Activated CD4-positive, alpha-beta memory T cell treated with anti-CD3 and anti-CD28 coated beads for 36 hours (primary cell): Measurements from ENCODE around the gene PTPN4. TPM values are rescaled to one million over a fixed set of nuclear protein-coding genes. Genes with fewer than 3 reads are reported as not detected.

Experiments used
- CTCF ChIA-PET: fragments of 350-600 bp; sonication (Branson Sonifier 250); formaldehyde crosslinking; loops from one replicate; lab custom pipeline; 2021; ENCODE audit warnings: antibody characterized with exemption, inconsistent platforms; lab: Charles Lee
- POLR2A ChIA-PET: fragments of 350-600 bp; sonication (Branson Sonifier 250); formaldehyde crosslinking; loops from one replicate; lab custom pipeline; 2021; ENCODE audit warnings: antibody characterized with exemption; lab: Charles Lee
- DNase-seq: peaks from one replicate; pipeline ENCODE4 v3.0.0-alpha.2; 2020
- H3K27ac Mint-ChIP-seq: one replicate; pipeline ENCODE4 v1.8.0; 2021; ENCODE audit warnings: mixed read lengths
- H3K27me3 Mint-ChIP-seq: one replicate; pipeline ENCODE4 v1.8.0; 2021; ENCODE audit warnings: mixed read lengths
- H3K36me3 Mint-ChIP-seq: one replicate; pipeline ENCODE4 v1.8.0; 2021; ENCODE audit warnings: mixed read lengths
- H3K4me1 Mint-ChIP-seq: one replicate; pipeline ENCODE4 v1.8.0; 2021; ENCODE audit warnings: low read depth, mixed read lengths
- H3K4me3 Mint-ChIP-seq: one replicate; pipeline ENCODE4 v1.8.0; 2021; ENCODE audit warnings: mild to moderate bottlenecking, mixed read lengths
- H3K9me3 Mint-ChIP-seq: one replicate; pipeline ENCODE4 v1.8.0; 2021; ENCODE audit warnings: mixed read lengths
- intact Hi-C: fragments of 100-400 bp; cut with micrococcal nuclease; formaldehyde crosslinking; loops from one replicate; pipeline ENCODE4 v1.15.1; 2023
- total RNA-seq, 2 experiments: library from RNA; stranded (reverse); gene quantifications; one replicate each; pipeline ENCODE4 v1.2.3, GENCODE V29; 2021

Gene PTPN4
- total RNA-seq, 2 experiments from 2014 or later: 29.4 to 31.6 TPM

- Mint-ChIP-seq H3K27ac (no peak overlapping the region), H3K27me3 (no peaks in the 10 kb centered on the region), H3K9me3 (no peaks in the 10 kb centered on the region), H3K36me3 (no peaks in the 10 kb centered on the region), H3K4me1 (no peaks in the 10 kb centered on the region), H3K4me3 (no peak overlapping the region)
- ChIA-PET CTCF (no interaction called here), POLR2A (no interaction called here)
- no peak for DNase-seq
- intact Hi-C loops: no loop called here
Measured at GRCh38 chr2:119736021-119736420, 23.7 kb upstream of the PTPN4 start.

- Mint-ChIP-seq H3K9me3 (no peaks in the 10 kb centered on the region), H3K4me3 (no peak overlapping the region), H3K27ac (no peak overlapping the region), H3K36me3 (no peaks in the 10 kb centered on the region), H3K27me3 (peaks cover 1% of the 10 kb centered on the region), H3K4me1 (peaks cover 3% of the 10 kb centered on the region)
- intact Hi-C loops: no loop called here
- no peak for DNase-seq
- POLR2A ChIA-PET: no interaction called here
- CTCF ChIA-PET: interaction anchor here (1.0 kb wide), 2 partner anchors 13 to 37 kb away, joined by 3 read pairs; no protein-coding TSS in a partner anchor
Measured at GRCh38 chr2:119739580-119740255, 20.0 kb upstream of the PTPN4 start.

GRCh38 chr2:119741001-119741400, 18.7 kb upstream of the PTPN4 start:
- CTCF ChIA-PET: interaction anchor here (1.5 kb wide), 1 partner anchor 12 kb away, joined by 4 read pairs; no protein-coding TSS in a partner anchor
- no peak for DNase-seq
- peaks cover 3% of the 10 kb centered on the region for H3K4me1 Mint-ChIP-seq
- no peaks in the 10 kb centered on the region for H3K9me3 Mint-ChIP-seq
- intact Hi-C loops: no loop called here
- H3K4me3 Mint-ChIP-seq: no peak overlapping the region
- no peaks in the 10 kb centered on the region for H3K36me3 Mint-ChIP-seq
- H3K27ac Mint-ChIP-seq: no peak overlapping the region
- H3K27me3 Mint-ChIP-seq: peaks cover 1% of the 10 kb centered on the region
- POLR2A ChIA-PET: no interaction called here

GRCh38 chr2:119741868-119742267, 17.9 kb upstream of the PTPN4 start:
- Mint-ChIP-seq H3K9me3 (no peaks in the 10 kb centered on the region), H3K27me3 (peaks cover 1% of the 10 kb centered on the region), H3K4me1 (peaks cover 3% of the 10 kb centered on the region), H3K4me3 (no peak overlapping the region), H3K27ac (no peak overlapping the region), H3K36me3 (no peaks in the 10 kb centered on the region)
- no peak for DNase-seq
- ChIA-PET CTCF (interaction anchor here (1.5 kb wide), 1 partner anchor 13 kb away, joined by 4 read pairs; no protein-coding TSS in a partner anchor), POLR2A (no interaction called here)
- intact Hi-C loops: no loop called here

- POLR2A ChIA-PET: no interaction called here
- no peak overlapping the region for H3K4me3 Mint-ChIP-seq
- CTCF ChIA-PET: no interaction called here
- intact Hi-C loops: no loop called here
- H3K9me3 Mint-ChIP-seq: no peaks in the 10 kb centered on the region
- DNase-seq: peak; percentile 29
- no peaks in the 10 kb centered on the region for H3K36me3 Mint-ChIP-seq
- peaks cover 1% of the 10 kb centered on the region for H3K27me3 Mint-ChIP-seq
- H3K27ac Mint-ChIP-seq: no peak overlapping the region
- peaks cover 3% of the 10 kb centered on the region for H3K4me1 Mint-ChIP-seq
Measured at GRCh38 chr2:119744335-119744939, 15.3 kb upstream of the PTPN4 start.

- no peak overlapping the region for H3K27ac Mint-ChIP-seq
- no peaks in the 10 kb centered on the region for H3K36me3 Mint-ChIP-seq
- H3K9me3 Mint-ChIP-seq: no peaks in the 10 kb centered on the region
- H3K4me1 Mint-ChIP-seq: peaks cover 3% of the 10 kb centered on the region
- intact Hi-C loops: no loop called here
- CTCF ChIA-PET: no interaction called here
- DNase-seq: no peak
- POLR2A ChIA-PET: no interaction called here
- peaks cover 1% of the 10 kb centered on the region for H3K27me3 Mint-ChIP-seq
- no peak overlapping the region for H3K4me3 Mint-ChIP-seq
Measured at GRCh38 chr2:119745566-119745965, 14.2 kb upstream of the PTPN4 start.

GRCh38 chr2:119746836-119747686, 12.7 kb upstream of the PTPN4 start:
- POLR2A ChIA-PET: no interaction called here
- intact Hi-C loops: no loop called here
- Mint-ChIP-seq H3K36me3 (no peaks in the 10 kb centered on the region), H3K4me1 (peaks cover 3% of the 10 kb centered on the region), H3K27me3 (peaks cover 1% of the 10 kb centered on the region), H3K9me3 (no peaks in the 10 kb centered on the region), H3K27ac (no peak overlapping the region), H3K4me3 (no peak overlapping the region)
- no peak for DNase-seq
- CTCF ChIA-PET: no interaction called here

- no peak for DNase-seq
- no peak overlapping the region for H3K27ac Mint-ChIP-seq
- intact Hi-C loops: no loop called here
- no peaks in the 10 kb centered on the region for H3K27me3 Mint-ChIP-seq
- no peaks in the 10 kb centered on the region for H3K36me3 Mint-ChIP-seq
- ChIA-PET CTCF (no interaction called here), POLR2A (no interaction called here)
- H3K9me3 Mint-ChIP-seq: no peaks in the 10 kb centered on the region
- peaks cover 4% of the 10 kb centered on the region for H3K4me1 Mint-ChIP-seq
- no peak overlapping the region for H3K4me3 Mint-ChIP-seq
Measured at GRCh38 chr2:119748135-119748534, 11.6 kb upstream of the PTPN4 start.

- no peaks in the 10 kb centered on the region for H3K27me3 Mint-ChIP-seq
- ChIA-PET CTCF (interaction anchor here (0.8 kb wide), 1 partner anchor 426 kb away, joined by 3 read pairs; no protein-coding TSS in a partner anchor), POLR2A (no interaction called here)
- H3K4me3 Mint-ChIP-seq: no peak overlapping the region
- no peaks in the 10 kb centered on the region for H3K9me3 Mint-ChIP-seq
- intact Hi-C loops: no loop called here
- H3K36me3 Mint-ChIP-seq: no peaks in the 10 kb centered on the region
- no peak overlapping the region for H3K27ac Mint-ChIP-seq
- H3K4me1 Mint-ChIP-seq: peaks cover 7% of the 10 kb centered on the region
- no peak for DNase-seq
Measured at GRCh38 chr2:119749477-119750012, 10.2 kb upstream of the PTPN4 start.

GRCh38 chr2:119751706-119752105, 8.0 kb upstream of the PTPN4 start:
- Mint-ChIP-seq H3K9me3 (no peaks in the 10 kb centered on the region), H3K36me3 (no peaks in the 10 kb centered on the region), H3K27me3 (no peaks in the 10 kb centered on the region), H3K4me3 (no peak overlapping the region), H3K4me1 (peaks cover 9% of the 10 kb centered on the region), H3K27ac (no peak overlapping the region)
- ChIA-PET CTCF (interaction anchor here (1.3 kb wide), 1 partner anchor 49 kb away, joined by 3 read pairs; no protein-coding TSS in a partner anchor), POLR2A (interaction anchor here (0.7 kb wide), 1 partner anchor 27 kb away, joined by 3 read pairs; no protein-coding TSS in a partner anchor)
- intact Hi-C loops: no loop called here
- DNase-seq: no peak

GRCh38 chr2:119753041-119753929, 6.4 kb upstream of the PTPN4 start:
- H3K27me3 Mint-ChIP-seq: no peaks in the 10 kb centered on the region
- H3K9me3 Mint-ChIP-seq: no peaks in the 10 kb centered on the region
- H3K4me3 Mint-ChIP-seq: no peak overlapping the region
- intact Hi-C loops: loop anchor here (1.0 kb wide), 2 partner anchors 70 to 422 kb away; no protein-coding TSS in a partner anchor
- no peaks in the 10 kb centered on the region for H3K36me3 Mint-ChIP-seq
- no peak overlapping the region for H3K27ac Mint-ChIP-seq
- CTCF ChIA-PET: interaction anchor here (0.7 to 2.9 kb wide), 18 partner anchors 10 to 922 kb away, joined by 3 to 41 read pairs (median 4); no protein-coding TSS in a partner anchor
- DNase-seq: peak; percentile 19
- POLR2A ChIA-PET: interaction anchor here (0.6 kb wide), 1 partner anchor 82 kb away, joined by 4 read pairs; no protein-coding TSS in a partner anchor
- H3K4me1 Mint-ChIP-seq: peaks cover 16% of the 10 kb centered on the region
